GM19025 (cell line): ENCODE measurements around the gene PNPLA1.

ENCODE experiments used
- ATAC-seq: cut with Tn5 transposase; IDR thresholded peaks from one replicate; pipeline ENCODE4 v1.9.1; 2021; ENCODE audit warnings: mild to moderate bottlenecking, low read depth, moderate library complexity; ENCODE audit not compliant: unreplicated experiment

The PNPLA1 gene

DNA sequence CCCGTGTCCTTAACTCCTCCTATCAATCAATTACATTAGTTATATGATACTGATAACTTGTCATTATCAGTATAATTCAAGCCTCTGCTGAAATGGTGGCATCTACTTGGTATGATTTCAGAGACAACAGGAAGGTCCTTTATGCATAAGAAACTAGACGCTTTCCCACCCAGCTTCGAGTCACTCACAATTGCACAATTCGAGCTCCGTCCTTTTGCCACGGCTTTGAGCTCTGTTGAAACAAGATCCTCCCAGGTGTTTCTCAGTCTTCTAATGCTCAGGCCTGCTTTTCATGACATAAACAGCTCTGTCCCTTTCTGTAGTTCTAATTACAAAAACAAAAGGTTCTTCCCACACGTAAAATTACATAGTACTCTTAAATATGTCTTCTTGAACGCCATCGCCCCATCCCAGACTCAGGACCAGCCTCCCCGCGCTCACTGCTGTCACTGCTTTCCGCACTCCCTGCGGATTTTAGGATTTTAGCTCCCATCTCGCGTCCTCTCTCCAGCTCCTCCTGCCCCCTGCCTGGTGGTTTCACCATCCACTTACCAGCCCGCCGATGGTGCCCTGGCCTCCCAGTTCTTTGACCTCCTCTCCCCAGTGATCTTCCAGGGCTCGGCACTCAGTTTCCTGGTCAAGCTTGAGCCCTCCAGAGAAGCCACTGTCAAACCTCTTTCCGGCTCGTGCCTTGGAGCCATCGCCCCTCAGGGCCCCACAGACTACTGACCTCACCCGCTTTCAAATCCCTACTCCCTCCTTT lies 23.2 kb upstream of the PNPLA1 start:
- ATAC-seq: no peak

DNA sequence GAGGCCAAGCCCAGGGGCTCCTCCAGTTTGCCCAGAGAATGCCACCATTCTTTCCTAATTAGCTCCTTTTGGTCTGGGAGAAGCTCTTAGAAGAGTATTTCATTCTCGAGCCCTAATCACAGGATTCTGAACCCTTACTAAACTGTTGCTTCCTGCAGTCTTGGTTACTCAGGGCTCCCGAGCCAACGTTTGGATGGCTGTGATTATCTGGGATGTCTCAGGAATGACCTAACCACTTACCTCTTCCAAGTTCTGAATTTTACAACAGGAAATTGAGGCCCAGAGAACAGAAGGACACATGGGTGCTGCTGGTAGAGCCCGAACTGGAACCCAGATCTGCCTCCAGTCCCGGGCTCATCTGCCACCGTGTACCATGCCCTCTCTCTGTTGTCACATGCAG lies 22.2 kb upstream of the PNPLA1 start:
- ATAC-seq: no peak

DNA sequence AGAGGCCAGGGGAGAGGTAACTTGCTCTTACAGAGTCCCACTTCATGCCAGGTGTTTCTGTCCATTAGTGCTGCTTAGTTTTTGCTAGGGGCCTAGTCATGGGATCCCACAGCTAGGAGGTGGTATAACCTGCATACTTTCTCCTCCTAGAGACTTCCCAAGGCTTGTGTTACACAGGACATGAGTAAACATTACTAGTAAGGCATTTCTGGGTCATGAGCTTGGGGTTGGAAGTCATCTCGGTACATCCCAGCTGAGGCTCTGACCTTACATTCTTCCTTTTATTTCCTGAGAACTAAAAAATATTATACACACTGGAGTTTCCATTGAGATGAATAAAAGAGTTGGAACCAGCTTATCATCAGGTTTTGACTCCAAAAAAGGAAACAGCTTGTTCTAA lies 20.9 kb upstream of the PNPLA1 start:
- no peak for ATAC-seq

DNA sequence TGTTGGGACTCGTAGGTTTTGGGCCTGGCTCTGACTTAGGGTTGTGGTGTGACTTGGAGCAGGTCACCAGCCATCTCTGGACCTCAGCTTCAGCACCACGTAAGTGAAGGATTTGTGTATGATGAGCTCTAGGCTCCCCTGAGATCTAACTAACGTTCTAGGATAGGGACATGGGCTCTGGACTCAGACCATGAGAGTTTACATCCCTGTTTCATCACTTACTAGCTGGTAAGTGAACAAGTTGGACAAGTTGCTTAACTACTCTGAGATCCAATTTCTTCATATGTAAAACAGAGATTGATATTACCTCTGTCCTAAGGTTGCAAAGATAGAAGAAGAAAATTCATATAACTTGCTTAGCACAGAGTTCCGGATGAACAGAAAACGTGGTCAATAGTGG lies 20.3 kb upstream of the PNPLA1 start:
- ATAC-seq: no peak

DNA sequence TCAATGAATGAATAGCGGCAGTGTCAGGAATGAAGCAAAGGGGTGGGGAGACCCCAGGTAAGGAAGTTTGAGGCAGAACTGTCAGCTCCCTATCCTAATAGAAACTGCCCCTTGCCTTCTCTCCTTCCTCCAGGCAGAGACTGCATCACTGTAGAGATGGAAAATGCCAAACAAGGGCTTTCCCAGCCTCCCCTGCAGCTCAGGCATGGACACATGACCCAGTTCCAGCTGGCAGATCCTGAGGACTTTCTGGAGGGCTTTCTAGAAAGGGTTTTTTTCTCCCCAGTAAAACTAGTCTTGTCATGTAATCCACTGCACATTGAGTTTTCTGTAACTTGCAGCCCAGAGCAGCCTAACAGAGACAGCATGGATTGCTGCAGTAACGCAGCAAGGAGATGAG lies 17.9 kb upstream of the PNPLA1 start:
- no peak for ATAC-seq

DNA sequence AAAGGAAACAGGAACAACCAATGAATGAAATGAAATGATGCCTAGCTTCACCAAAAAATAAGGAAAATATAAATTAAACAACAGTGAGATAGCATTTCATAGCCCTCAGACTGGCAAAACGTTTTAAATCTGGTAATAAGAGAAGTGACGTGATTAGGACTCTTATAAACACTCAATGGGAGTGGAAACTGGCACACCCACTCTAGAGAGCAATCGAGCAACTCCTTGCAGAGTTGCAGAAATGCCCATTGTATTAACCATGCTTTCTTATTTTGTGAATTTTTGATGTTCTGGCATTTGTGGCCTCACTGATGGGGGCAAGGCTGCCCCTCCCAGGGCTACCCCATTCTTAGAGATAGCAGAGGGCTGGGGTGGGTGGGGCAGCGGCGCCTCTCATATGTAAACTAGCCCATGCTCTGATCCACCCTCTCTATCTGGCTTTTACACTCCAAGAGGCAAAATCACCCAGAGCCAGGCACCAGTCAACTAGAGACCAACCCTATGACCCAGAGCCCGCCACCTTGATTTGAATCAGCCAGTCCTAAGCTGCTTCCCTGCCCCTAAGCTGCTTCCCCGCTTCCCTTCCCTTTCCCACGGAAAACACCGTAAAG lies 6.4 kb upstream of the PNPLA1 start:
- ATAC-seq: no peak

DNA sequence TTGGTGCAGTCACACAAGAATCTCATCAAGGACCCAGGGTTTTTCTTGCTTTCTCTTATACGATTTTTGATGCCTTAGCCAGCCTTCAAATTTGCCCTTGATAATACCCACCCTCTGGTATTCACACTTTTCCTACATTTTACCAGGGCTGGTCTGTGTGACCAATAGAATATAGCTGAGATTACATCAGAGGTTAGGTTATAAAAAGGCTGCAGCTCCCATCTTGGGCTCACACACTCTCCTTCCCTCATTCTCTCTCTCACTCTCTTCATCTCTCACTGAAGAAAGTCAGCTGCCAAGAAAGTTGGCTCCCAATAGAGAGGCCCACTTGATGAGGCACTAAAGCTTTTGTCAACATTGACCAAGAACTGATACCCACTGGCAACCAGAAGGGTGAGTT lies 4.1 kb upstream of the PNPLA1 start:
- ATAC-seq: no peak

DNA sequence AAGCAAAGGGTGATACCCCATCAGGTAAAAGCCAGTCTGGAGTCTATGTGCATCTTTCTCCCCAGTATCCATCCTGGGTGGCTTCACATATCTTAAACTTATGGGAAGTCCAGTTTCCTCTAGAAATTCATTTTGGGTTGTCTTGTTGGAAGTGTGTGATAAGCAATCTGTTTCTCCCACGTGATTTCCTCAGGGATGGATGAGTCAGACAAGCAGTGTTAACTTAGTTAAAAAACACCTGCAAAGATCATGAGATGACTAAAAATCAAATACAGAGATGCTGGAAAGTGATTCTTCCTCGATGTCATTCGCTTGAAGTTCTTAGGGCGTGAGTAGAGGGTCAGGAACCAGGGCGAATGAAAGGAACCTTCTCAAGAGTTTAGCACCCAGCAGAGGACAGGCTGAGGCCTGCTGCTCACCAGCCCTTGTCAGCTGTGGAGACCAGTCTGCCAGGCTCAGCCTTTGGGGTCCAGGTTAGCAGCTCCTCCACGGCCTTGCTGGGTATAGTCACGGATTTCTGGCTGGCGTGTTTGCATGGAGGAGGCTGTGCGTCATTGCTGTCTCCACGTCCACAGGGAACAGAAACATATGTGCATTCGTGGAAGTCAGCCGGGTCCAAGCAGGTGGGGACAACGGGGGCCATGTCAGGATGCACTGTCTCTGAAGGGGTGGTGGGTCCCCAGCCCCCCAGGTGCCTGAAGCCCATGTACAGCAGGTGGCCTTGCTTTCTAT lies 2.8 kb upstream of the PNPLA1 start:
- ATAC-seq: no peak

DNA sequence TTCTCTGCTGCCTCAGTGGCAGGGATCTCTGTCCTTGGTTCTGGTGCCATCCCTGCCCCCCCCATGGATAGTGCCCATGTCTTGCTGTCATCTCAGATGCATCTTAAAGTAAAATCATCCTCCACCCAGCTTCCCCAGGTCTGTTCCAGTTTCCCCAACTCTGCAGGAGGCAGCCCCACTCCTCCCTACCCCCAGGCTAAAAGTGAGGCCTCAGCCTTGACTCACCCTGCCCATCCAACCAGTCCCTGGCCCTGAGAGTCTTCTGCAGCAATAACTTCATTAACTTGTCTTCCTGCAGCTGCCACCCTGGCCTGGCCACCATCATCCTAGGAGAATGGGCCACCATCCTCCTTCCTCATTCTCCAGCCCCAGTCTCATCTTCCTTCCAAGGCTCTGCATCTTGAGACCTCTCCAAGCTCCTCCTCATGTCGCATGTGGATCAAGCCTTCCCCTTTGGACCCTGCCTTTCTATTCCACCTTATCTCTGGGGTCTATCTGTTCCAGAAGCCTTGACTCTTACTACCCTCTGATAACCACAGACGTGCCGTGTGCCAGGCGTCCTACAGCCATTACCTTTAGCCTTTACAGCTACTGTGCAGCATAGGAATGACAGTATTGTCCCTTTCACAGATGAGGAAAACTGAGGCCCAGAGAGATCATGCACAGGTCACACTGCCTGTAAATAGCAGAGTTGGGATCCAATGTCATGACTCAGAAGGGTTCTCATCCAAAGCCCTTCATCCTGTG lies 2.0 kb upstream of the PNPLA1 start:
- no peak for ATAC-seq

DNA sequence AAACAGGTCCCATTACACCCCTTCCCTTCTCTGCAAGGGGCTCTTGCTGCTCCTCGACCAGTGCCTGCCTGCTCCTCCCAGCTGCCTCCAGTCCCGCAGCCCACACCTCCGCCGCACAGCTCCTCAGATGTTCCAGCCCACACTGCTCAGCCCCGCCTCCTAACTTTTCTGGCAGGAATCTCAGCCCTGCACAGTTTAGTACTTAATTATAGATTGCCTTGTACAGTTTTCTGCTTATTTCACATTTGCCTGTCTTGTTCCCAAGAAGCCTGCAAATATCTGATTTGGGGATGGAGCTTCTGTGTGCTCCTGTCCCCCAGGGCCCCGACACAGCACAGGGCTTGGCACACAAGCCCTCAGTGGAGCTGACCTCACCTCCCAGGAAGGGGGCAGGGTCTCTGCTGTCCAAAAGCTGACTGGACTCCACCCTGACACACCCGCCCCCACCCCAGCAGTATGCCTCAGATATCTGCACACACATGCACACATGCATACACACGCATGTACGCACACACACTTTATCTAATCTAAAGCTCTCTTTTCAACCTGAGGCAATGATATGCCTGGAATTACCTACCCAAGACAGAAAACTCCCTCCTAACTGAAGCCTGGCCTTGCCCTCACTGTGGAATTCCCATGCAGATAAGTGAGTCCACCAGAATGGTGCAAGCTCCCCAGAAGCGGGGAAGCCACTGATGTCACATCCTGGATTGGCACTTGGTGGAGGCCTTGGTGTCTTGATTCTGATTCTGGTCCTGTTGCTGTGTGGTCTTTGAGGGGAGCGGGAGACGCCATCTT lies 1.2 kb upstream of the PNPLA1 start:
- ATAC-seq: no peak

DNA sequence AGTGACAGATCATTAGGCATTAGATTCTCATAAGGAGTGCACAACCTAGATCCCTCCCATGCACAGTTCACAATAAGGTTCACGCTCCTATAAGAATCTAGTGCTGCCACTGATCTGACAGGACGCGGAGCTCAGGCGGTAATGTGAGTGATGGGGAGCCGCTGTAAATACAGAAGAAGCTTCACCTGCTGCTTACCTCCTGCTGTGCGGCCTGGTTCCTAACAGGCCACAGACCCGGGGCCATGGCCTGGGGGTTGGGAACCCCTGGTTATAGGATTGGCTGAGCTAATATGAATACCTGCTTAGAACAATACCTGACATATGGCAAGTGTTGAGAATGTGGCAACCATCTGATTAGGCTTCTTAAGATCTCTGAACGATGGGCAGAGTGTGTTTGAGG lies 2.4 kb downstream of the PNPLA1 start:
- no peak for ATAC-seq

DNA sequence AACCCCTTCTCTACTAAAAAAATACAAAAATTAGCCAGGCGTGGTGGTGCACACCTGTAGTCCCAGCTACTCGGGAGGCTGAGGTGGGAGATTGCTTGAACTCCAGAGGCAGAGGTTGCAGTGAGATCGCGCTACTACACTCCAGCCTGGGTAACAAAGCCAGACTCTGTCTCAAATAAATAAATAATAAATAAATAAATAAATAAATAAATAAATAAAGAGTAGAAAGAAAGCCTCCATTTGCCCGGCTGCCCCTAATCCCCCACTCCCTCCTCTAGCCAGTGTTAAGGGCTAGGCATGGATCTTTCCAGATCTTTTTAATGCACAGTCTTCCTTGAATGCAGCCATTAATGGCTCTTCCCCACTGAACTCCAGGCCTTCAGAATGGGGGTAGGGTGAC lies 3.2 kb downstream of the PNPLA1 start:
- no peak for ATAC-seq

DNA sequence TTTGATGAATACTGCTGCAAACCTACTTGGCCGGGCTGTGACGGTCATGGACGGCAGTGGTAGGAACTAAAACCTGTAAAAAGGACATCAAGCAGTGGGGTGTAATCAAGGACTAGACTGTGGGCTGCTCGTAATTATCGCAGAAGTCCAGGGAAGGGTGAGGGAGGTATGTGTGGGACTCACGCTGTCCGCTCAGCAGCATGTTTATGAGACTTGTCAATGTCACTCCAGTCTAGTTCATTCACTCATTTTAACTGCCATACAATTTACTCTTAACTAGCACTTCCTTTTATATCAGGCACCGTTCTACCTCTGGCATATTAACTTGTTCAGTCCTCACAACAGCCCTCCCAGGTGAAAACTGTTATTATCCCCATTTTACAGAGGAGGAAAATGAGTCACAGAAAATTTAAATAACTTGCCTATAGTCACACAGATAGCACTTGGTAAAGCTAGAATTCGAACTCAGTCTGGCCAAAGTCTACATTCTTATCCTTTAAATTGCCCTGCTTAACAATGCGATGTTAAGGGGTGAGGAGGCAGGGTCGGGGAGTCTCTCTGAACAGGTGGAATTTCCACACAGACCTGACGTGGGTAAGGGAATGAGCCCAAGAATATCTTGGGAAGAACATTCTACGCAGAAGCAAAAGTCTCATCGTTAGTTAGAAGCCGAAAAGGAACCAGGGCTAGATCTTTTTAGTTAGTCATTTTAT lies 4.1 kb downstream of the PNPLA1 start:
- ATAC-seq: no peak

DNA sequence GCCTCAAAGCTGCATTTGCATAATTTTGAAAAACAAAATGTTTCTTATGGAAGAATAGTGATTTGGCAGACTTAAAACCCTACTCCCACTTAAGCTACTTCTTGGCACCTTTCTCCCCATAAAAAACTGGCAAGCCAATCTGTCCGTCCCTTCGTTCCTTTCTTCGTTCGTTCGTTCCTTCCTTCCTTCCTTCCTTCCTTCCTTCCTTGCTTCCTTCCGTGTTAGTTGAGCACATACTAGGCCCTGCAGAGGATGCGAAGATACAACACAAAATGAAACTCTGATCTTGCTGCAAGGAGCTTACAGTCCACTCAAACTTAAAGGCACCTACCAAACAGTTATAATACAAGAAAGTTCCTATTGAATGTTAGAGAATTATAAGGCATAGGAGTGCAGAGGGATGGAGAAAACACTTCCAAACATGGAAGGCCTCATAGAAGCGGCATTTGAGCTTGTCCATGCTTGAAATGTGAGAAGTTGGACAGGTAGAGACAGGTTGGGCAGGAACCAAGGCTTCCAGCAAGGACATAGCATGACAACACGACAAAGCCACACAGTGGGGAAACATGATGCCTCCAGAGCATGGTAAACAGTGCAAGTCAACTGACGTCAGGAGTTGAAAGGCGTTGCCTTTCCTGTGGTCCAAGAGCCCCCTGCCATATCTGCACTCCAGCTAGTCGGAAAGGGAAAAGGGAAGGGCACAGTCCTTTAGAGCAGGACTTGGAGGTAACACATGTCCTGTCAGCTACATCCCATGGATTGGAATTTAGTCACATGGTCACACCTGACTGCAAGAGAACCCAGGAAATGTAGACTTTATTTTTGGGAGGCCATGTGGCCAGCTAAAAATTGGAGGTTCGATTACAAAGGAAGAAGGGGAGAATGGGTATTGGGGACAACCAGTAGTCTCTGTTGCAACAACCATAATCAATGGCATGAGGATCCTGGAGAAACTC lies 7.0 kb downstream of the PNPLA1 start:
- ATAC-seq: no peak

DNA sequence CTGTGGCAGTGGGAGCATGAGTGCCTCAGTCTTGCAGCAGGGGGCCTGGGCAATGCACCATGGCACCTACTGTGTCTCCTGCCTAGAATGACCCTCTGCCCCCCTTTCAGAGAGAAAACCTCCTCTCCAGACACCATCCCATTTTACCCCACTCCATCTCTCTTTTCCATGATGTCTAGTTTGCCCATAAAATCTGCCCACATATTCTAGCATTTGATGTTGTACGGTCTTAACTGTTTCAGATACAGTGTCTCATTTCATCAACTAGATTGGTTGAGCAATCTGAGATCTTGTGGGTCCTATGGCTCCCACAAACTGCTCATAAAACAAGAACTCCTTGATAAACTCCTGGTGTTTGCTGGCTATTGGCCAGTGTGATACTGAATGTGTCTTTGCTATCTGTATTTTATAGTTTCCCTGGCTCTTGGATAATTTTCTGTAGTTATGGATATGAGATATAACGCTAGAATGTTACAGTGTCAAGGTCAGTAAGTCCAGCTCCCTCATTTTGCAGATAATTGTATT lies 8.1 kb downstream of the PNPLA1 start:
- ATAC-seq: no peak

DNA sequence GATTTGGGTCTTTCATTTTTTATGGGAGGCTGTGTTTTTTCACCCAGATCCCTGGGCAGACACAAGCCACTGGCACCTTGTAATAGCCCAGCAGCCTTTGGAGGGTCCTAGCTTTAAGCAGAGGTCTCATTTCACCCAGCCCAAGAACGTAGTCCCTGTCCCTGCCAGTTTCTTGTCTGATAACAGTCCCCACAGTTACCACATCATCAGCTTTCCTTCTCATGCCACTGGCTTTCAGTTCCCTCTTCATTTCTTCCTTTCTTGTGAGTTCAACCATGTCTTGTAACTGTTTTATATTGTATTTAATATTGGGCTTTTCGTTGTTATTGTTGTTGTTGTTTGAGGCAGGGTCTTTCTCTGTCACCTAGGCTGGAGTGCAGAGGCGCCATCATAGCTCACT lies 10.6 kb downstream of the PNPLA1 start:
- ATAC-seq: no peak

DNA sequence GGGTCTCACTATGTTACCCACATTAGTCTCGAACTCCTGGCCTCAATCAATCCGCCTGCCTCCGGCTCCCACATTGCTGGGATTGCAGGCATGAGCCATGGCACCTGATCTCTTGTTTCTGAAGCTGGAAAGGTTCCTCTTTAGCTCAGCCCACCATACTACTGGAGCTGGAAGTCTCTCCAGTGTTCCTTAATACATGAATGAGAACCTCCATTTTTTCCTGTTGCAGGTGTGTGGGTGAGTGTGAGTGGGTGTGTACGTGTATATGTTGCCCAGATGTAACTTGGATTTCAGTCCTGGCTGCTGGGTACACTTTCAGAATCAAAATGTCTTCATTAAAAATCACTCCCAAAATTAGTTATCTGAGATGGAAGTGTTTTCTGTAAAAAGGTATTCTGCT lies 11.1 kb downstream of the PNPLA1 start:
- ATAC-seq: no peak

DNA sequence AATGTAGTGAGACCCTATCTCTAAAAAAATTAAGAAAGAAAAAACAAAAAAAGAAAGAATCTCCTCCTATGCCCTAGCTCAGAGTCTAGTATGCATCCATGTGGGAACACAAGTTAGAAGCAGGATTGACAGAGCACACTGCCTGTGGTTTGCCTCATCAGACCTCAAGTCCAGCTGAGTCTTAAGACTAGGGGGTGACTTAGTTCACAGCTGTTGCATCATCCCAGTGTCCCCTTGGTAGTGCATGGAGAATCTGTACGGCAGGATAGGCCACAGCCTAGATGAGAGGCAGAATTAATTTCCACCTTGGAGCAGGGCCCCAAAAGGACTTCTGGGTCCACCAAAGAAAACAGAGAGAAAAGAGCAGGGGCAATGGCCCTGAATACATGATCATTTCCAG lies 13.7 kb downstream of the PNPLA1 start:
- ATAC-seq: no peak
